Activated T-helper 17 cell treated with anti-CD3 and anti-CD28 coated beads, Interleukin-2, amount 50 U/mL, for 72 hours (primary cell): Measurements from ENCODE around the gene TNFRSF4. TPM values are rescaled to one million over a fixed set of nuclear protein-coding genes. Genes with fewer than 3 reads are reported as not detected.
A peak's percentile ranks its signal among the peaks of the same experiment; 100 is the strongest.

Experiments
- ATAC-seq: fragments of 150-1000 bp; cut with Tn5 transposase; replicated peaks from 2 replicates; pipeline ENCODE4 v1.10.0; 2021; ENCODE audit warnings: mild to moderate bottlenecking, moderate library complexity
- H3K27ac Mint-ChIP-seq: one replicate; pipeline ENCODE4 v1.8.0; 2022; ENCODE audit warnings: mixed read lengths
- H3K27me3 Mint-ChIP-seq: one replicate; pipeline ENCODE4 v1.8.0; 2022; ENCODE audit warnings: mixed read lengths
- H3K36me3 Mint-ChIP-seq: one replicate; pipeline ENCODE4 v1.8.0; 2022; ENCODE audit warnings: low read depth, mild to moderate bottlenecking, mixed read lengths
- H3K4me1 Mint-ChIP-seq: one replicate; pipeline ENCODE4 v1.8.0; 2022; ENCODE audit warnings: mixed read lengths
- H3K4me3 Mint-ChIP-seq: one replicate; pipeline ENCODE4 v1.8.0; 2022; ENCODE audit warnings: mild to moderate bottlenecking, mixed read lengths
- H3K9me3 Mint-ChIP-seq: one replicate; pipeline ENCODE4 v1.8.0; 2022; ENCODE audit warnings: mixed read lengths
- total RNA-seq, 2 donors: library from RNA; stranded (reverse); gene quantifications; one replicate each; pipeline ENCODE4 v1.2.3, GENCODE V29; 2022

The TNFRSF4 gene
- total RNA-seq, 2 donors from 2014 or later, result 384 to 1,007 TPM

DNA sequence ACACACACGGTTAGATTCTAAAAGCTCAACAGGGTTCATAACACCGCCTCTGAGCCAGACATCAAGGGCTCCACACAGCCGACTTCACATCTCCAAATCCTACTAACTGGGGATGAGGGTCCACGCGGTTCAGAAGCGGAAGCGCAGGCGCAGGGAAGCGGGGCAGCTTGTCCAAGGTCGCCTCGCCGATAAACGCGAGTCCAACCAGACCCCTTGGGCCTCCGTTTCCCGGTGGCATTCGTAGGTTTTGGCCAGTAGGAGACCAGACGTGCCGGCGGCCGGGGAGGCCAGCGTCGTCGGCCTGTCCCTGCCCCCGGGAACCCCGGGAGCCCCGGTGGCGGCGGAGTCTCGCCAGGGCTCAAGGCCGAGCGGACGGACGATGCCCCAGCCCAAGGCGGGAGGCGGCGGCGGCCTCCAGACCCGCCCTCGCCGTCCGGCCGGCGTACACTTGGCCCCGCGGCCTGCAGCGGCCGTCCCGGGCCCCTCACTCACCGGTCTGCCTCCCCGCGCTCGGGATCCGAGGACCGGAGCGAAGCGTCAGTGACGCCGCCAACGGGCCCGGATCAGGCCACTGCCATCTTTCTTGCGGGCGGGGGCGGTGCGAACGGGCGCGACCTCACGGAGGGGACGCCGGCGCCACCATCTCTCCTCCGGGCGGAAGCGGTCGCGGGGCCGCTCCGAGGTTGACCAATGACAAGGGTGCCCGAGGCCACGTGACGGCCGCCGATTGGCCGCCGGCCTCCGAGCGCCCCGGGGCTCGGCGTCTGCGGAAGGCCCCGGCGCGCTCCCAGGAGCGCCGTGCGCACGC lies 17.7 kb upstream of the TNFRSF4 start, which contains the start of gene SDF4:
Gene SDF4 (minus strand): TSS at position 602 of the 808 bp plus-strand sequence. CDS start 3,229 bp downstream, outside the sequence.
- Mint-ChIP-seq H3K27me3 (no peaks in the 10 kb centered on the region), H3K4me1 (peaks cover 19% of the 10 kb centered on the region), H3K36me3 (peaks cover 47% of the 10 kb centered on the region), H3K27ac (peak within 1 kb of the TSS; percentile 95), H3K4me3 (peak within 1 kb of the TSS; percentile 96), H3K9me3 (no peaks in the 10 kb centered on the region)
- ATAC-seq, result peak; percentile 98

DNA sequence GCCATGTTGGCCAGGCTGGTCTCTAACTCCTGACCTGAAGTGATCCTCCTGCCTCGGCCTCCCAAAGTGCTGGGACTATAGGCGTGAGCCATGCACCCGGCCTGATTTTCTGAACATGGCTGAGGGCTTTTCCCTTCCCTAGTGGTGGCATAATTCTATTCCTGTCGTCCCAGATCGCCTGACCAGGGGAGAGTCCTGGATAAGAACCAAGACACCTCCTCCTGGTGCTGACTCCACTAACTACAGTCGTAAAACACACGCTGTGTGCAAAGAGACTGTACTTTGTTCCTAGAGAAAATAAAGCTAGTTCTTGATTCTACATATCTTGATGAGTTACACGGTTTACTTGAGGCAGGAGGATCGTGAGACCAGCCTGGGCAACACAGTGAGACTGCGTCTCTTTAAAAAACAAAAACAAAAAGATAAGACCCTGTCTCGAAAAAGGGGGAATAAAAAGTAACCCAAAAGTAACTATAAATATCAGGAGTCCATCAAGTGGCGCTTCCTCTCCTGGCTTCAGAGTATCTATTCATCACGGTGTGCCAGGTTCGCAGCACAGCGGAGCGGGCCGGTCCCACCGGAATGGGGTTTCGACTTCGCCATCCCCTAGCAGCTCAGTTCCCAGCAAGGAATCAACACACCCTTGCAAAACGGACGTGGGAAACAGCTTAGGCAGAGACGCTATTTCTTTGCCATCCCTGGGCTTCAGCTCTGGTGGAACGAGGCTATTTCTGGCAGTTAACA lies 16.9 kb upstream of the TNFRSF4 start:
- H3K4me3 Mint-ChIP-seq, result peak overlapping the region; percentile 96
- H3K27ac Mint-ChIP-seq, result peak overlapping the region; percentile 95
- H3K9me3 Mint-ChIP-seq, result no peaks in the 10 kb centered on the region
- H3K27me3 Mint-ChIP-seq, result no peaks in the 10 kb centered on the region
- peaks cover 54% of the 10 kb centered on the region for H3K36me3 Mint-ChIP-seq
- peaks cover 23% of the 10 kb centered on the region for H3K4me1 Mint-ChIP-seq
- no peak for ATAC-seq

DNA sequence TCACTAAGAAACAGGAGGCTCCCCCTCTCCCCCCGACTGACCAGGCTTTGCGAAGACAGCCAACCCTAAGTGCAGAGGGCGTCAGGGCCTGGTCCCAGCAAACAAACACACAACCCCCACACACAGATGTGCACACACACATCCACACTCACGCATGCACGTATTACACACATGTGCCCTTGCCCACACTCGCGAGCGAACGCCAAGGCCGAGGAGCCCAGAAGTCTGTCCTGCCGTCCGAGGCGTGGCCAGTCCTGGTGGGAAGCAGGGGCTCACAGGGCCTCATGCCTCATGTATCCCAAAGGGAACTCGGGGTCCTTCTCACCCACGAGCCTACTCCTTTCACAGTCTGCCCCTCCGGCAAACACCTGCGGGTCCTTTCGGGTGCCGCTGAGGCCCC lies 15.8 kb upstream of the TNFRSF4 start:
- Mint-ChIP-seq H3K27me3 (no peaks in the 10 kb centered on the region), H3K4me3 (peak overlapping the region; percentile 96), H3K9me3 (no peaks in the 10 kb centered on the region), H3K4me1 (peaks cover 28% of the 10 kb centered on the region), H3K36me3 (peaks cover 62% of the 10 kb centered on the region), H3K27ac (peak overlapping the region; percentile 95)
- ATAC-seq, result no peak

DNA sequence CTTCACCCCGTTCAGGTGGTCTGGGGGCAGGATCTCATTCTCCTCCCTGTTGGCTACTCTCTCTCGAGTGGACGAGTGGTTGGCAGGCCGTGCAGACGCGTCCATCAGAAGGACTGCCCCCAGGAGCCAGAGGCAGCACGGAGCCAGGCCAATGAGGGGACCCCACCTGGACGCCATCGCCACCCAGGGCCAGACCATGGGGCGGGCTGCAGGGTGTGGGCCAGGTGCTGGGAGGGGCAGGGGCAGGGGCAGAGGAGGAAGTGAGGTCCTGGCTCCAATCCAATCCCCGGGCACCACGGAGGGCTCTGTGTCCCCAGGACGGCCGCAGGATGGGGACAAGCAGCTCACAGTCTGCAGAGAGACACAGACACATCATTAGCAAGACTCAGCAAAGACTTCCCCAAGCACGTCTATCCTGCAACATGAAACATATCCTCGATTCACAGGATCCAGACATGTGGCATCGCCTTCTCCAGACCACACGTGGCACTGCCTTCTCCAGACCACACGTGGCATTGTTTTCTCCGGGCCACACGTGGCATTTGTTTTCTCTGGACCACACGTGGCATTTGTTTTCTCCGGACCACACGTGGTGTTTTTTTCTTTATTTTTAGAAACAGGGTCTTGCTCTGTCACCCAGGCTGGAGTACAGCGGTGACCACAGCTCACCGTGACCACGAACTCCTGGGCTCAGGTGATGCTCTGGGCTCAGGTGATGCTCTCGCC lies 14.8 kb upstream of the TNFRSF4 start:
- H3K36me3 Mint-ChIP-seq, result peaks cover 62% of the 10 kb centered on the region
- H3K27me3 Mint-ChIP-seq, result no peaks in the 10 kb centered on the region
- ATAC-seq, result no peak
- H3K4me3 Mint-ChIP-seq, result peak overlapping the region; percentile 96
- H3K27ac Mint-ChIP-seq, result no peak overlapping the region
- peaks cover 20% of the 10 kb centered on the region for H3K4me1 Mint-ChIP-seq
- no peaks in the 10 kb centered on the region for H3K9me3 Mint-ChIP-seq

DNA sequence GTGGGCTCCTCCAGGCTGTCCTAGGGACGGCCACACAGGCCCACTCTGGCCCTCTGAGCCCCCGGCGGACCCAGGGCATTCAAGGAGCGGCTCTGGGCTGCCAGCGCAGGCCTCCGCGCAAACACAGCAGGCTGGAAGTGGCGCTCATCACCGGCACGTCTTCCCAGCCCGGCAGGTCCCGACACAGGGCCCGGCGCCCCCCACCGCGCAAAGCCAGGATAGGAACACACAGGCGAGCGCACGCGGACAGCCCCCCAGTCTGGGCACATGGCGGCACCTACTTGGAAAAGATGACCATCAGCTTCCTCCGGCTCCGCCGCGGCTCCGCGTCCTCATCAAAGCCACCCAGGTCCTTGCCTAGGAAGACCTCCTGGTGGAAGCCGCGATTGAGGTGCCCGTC lies 14.2 kb upstream of the TNFRSF4 start:
- peaks cover 61% of the 10 kb centered on the region for H3K36me3 Mint-ChIP-seq
- H3K4me1 Mint-ChIP-seq, result peaks cover 18% of the 10 kb centered on the region
- H3K9me3 Mint-ChIP-seq, result no peaks in the 10 kb centered on the region
- no peak overlapping the region for H3K27ac Mint-ChIP-seq
- ATAC-seq, result no peak
- no peaks in the 10 kb centered on the region for H3K27me3 Mint-ChIP-seq
- H3K4me3 Mint-ChIP-seq, result no peak overlapping the region

DNA sequence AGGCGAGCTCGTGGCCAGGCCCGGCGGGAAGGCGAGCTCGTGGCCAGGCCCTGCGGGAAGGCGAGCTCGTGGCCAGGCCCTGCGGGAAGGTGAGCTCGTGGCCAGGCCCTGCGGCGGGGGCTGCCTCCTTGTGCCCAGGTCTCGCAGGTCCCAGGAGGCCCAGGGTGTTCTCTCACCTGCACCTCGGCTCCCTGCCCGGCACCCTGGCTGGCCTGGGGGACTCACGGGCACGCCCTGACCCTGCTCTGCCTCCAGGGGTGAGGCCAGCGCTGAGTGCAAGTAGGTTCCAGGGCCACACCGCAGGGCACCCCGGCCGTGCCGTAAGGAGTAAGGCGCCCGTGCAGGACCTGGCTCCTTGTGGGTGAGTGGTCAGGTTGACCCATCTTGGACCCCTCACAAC lies 13.4 kb upstream of the TNFRSF4 start:
- H3K4me3 Mint-ChIP-seq, result no peak overlapping the region
- H3K36me3 Mint-ChIP-seq, result peaks cover 69% of the 10 kb centered on the region
- no peak for ATAC-seq
- H3K9me3 Mint-ChIP-seq, result no peaks in the 10 kb centered on the region
- no peak overlapping the region for H3K27ac Mint-ChIP-seq
- no peaks in the 10 kb centered on the region for H3K27me3 Mint-ChIP-seq
- peaks cover 24% of the 10 kb centered on the region for H3K4me1 Mint-ChIP-seq

DNA sequence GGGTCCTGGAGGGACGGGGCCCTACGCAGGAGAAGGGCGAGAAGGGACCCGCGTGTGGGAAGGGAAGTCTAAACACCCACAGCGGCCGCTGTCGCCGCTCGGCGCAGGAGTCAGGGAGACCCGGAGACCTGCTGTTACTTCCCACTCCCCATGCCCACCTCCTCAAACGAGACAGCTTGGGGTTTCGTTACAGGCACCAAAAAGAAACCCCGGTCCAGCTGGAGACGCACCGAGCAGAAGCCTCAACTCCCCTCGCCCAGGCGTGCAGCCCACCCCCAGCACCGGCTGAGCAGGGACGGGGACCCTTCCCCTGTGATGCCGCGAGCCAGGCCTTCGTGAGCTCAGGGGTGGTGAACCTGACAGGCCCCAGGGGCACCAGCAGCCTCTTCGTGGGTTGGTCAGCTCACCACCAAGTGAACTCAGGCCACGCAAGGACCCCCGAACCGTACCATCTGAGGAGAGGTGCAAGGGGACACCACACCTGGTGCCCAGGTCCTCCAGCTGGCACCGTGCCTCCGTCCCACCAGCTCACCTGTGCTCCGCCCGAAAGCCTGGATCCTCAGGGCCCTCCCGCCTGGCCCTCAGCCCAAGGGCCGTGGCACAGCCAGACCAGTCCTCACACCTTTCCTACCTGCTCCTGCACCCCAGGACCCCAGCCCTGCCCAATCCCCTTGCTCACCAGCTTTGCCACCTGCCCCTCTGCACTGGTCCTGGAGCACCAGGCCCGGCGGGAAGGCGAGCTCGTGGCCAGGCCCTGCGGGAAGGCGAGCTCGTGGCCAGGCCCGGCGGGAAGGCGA lies 12.8 kb upstream of the TNFRSF4 start:
- Mint-ChIP-seq H3K4me1 (peaks cover 24% of the 10 kb centered on the region), H3K4me3 (no peak overlapping the region), H3K27me3 (no peaks in the 10 kb centered on the region), H3K36me3 (peaks cover 75% of the 10 kb centered on the region), H3K9me3 (no peaks in the 10 kb centered on the region), H3K27ac (no peak overlapping the region)
- ATAC-seq, result no peak

DNA sequence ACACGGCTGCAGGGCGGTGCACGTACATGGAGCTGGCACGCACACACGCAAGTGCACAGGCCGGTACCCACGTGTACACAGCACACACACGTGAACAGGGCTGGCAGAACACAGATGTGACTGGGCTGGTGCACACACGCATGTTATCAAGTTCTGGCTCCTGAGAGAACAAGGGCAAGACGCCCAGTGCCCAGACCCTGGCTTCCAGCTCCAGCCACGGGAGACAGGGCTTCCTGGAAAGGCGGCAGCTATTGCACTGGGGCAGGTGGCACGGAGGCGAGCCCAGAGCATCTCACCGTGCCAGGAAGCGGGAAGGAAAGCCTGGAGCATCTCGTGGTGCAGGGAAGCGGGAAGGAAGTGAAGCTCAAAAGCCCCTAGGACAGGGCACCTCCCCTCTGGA lies 12.0 kb upstream of the TNFRSF4 start:
- no peak overlapping the region for H3K4me3 Mint-ChIP-seq
- H3K36me3 Mint-ChIP-seq, result peaks cover 80% of the 10 kb centered on the region
- H3K27me3 Mint-ChIP-seq, result no peaks in the 10 kb centered on the region
- ATAC-seq, result no peak
- H3K27ac Mint-ChIP-seq, result peak overlapping the region; percentile 55
- no peaks in the 10 kb centered on the region for H3K9me3 Mint-ChIP-seq
- peaks cover 24% of the 10 kb centered on the region for H3K4me1 Mint-ChIP-seq

DNA sequence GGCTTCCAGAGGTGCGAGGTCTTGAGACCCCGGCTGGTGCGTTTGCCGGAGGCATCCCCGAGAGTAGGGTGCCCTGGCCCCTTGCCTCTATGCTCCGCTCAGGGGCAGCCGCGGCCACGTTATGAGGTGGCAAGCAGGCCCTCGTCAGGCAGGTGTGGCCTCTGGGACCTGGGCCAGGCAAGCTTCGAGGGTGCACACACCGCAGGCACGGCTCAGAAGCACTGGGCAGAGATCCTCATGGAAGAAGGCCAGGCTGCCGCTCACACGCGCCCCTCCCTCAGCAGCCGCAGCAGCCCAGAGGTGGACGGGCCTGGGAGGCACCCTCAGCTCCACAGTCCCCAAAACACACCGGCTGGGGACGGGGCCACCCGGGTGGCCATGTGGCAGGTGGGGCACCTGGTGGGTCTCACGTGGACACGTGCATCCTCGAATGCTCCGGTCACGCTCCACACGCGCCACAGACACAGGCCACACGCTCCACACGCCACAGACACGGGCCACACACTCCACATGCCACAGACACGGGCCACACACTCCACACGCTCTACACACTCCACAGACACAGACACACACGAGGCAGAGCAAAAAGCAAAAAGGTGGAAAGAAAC lies 11.4 kb upstream of the TNFRSF4 start:
- peaks cover 29% of the 10 kb centered on the region for H3K4me1 Mint-ChIP-seq
- H3K27ac Mint-ChIP-seq, result peak overlapping the region; percentile 55
- no peak overlapping the region for H3K4me3 Mint-ChIP-seq
- peaks cover 80% of the 10 kb centered on the region for H3K36me3 Mint-ChIP-seq
- H3K27me3 Mint-ChIP-seq, result no peaks in the 10 kb centered on the region
- H3K9me3 Mint-ChIP-seq, result no peaks in the 10 kb centered on the region
- ATAC-seq, result no peak

DNA sequence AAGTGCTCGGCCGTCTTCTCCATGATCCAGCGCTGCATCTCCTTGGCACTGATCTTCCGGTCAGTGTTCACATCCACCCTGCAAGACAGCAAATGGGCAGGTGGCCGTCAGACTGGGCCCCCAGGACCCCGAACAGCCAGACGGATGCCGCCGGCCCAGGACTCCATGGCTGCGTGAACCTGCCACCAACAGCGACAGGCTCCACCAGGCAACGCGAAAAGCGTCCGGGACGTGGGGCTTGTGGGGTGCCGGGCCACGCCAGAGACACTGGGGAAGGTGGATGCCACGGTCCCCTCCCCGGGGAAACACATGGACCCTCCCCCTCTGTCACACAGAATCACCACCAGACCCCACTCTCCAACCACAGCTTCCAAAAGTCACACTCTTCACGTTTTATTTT lies 9.9 kb upstream of the TNFRSF4 start:
- H3K4me1 Mint-ChIP-seq, result peaks cover 26% of the 10 kb centered on the region
- peaks cover 80% of the 10 kb centered on the region for H3K36me3 Mint-ChIP-seq
- H3K27ac Mint-ChIP-seq, result no peak overlapping the region
- no peak overlapping the region for H3K4me3 Mint-ChIP-seq
- no peaks in the 10 kb centered on the region for H3K27me3 Mint-ChIP-seq
- ATAC-seq, result no peak
- no peaks in the 10 kb centered on the region for H3K9me3 Mint-ChIP-seq

DNA sequence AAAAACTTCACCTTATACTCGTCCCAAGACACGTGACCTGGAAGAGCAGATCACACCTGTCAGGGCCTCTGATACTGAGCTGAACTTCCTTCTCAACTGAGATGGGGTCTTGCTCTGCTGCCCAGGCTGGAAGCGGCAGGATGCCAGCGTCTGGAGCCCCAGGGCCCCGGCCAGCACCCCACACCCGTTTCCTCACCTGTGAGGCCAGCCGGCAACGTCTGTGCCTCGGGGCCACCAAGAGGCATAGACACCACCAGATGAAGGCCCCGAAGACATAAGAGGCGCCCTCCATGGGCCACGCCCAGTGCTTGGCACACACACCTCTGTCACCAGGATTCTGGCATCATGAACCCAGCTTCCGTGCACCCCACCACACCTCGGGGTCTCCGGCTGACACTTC lies 9.4 kb upstream of the TNFRSF4 start:
- Mint-ChIP-seq H3K4me3 (peak overlapping the region; percentile 29), H3K4me1 (peaks cover 26% of the 10 kb centered on the region), H3K9me3 (no peaks in the 10 kb centered on the region), H3K36me3 (peaks cover 80% of the 10 kb centered on the region), H3K27me3 (no peaks in the 10 kb centered on the region), H3K27ac (peak overlapping the region; percentile 75)
- ATAC-seq, result no peak

DNA sequence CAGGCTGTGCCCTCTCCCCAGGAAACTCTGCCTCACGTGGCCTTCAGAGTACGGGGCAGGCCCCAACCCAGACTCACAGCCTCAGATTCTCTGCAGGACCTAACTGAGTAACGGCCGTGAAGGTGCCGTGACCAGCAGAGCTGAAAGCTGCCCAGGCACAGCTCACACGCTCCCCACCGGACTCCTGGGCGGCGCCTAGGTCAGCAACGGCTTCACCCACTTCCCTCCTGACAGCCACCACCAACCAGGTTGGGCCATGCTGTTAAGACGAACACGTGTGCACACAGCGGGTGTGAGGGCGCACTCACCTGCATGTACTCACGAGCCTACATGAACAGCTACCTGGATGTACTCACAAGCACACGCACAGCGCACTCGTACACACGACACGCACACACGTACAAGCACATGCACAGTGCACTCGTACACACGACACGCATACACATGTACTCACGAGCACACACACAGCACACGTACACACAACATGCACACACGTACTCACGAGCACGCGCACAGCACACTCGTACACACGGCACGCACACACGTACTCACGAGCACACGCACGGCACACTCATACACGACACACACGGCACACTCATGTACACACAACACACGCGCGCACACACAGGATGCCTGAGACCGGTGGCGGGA lies 8.7 kb upstream of the TNFRSF4 start:
- Mint-ChIP-seq H3K4me3 (peak overlapping the region; percentile 29), H3K36me3 (peaks cover 86% of the 10 kb centered on the region), H3K4me1 (peaks cover 26% of the 10 kb centered on the region), H3K27ac (peak overlapping the region; percentile 75), H3K27me3 (no peaks in the 10 kb centered on the region), H3K9me3 (no peaks in the 10 kb centered on the region)
- ATAC-seq, result no peak

DNA sequence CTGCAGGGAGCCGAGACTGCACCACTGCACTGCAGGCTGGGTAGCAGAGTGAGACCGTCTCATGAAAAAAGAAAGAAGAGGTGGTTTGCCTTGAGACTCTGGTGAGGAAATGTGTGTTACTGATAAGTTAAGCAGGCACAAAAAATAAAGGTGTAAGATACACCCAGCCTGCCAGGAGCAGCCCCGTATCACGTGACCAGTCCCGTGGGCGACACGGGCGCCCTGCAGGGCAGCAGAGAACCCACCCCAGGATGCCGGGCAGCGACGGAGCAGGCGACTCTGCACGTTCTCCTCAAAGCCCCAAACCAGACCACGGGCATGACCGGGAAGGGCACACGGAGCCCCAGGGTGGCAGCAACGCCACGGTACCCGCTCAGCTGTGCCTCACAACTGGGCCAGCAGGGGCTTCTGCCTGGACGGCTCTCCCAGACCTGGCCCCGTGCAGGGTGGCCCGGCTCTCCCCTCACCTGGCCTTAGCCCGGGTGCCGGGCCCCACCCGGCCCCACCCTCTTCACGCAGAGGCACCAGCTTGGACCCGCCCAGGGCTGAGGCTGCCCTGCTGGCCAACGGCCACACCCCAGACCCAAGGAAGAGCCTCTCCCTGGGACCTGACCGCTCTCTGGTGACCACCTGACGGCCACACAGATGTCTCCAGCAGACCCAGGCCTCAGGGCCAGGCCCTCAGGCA lies 8.1 kb upstream of the TNFRSF4 start:
- H3K27me3 Mint-ChIP-seq, result no peaks in the 10 kb centered on the region
- peaks cover 92% of the 10 kb centered on the region for H3K36me3 Mint-ChIP-seq
- no peak overlapping the region for H3K4me3 Mint-ChIP-seq
- peaks cover 26% of the 10 kb centered on the region for H3K4me1 Mint-ChIP-seq
- no peaks in the 10 kb centered on the region for H3K9me3 Mint-ChIP-seq
- no peak overlapping the region for H3K27ac Mint-ChIP-seq
- ATAC-seq, result no peak
